ENCODE measurements around the gene DNAJC5.

Gene DNAJC5

GRCh38 chr20:63947638-63948456 is 52.9 kb downstream of the DNAJC5 start:
- peak; percentile 1 for TF ChIP-seq CTCF (IDR thresholded peaks at IDR 0.05; ENCODE audit: low read depth, low read length, missing control alignments)
- DNase-seq (ENCODE audit: low read depth) = no peak
- no peak overlapping the region for H3K4me3 ChIP-seq (ENCODE audit: low read depth, low read length)

GRCh38 chr20:63950701-63951397 is 55.9 kb downstream of the DNAJC5 start:
- DNase-seq (ENCODE audit: low read depth) = no peak
- TF ChIP-seq CTCF (IDR thresholded peaks at IDR 0.05; ENCODE audit: low read depth, low read length, missing control alignments) = no peak
- H3K4me3 ChIP-seq (ENCODE audit: low read depth, low read length) = no peak overlapping the region

GRCh38 chr20:63951398-63952209 is 56.7 kb downstream of the DNAJC5 start:
- no peak for TF ChIP-seq CTCF (IDR thresholded peaks at IDR 0.05; ENCODE audit: low read depth, low read length, missing control alignments)
- DNase-seq (ENCODE audit: low read depth) = no peak
- H3K4me3 ChIP-seq (ENCODE audit: low read depth, low read length) = no peak overlapping the region

DNA sequence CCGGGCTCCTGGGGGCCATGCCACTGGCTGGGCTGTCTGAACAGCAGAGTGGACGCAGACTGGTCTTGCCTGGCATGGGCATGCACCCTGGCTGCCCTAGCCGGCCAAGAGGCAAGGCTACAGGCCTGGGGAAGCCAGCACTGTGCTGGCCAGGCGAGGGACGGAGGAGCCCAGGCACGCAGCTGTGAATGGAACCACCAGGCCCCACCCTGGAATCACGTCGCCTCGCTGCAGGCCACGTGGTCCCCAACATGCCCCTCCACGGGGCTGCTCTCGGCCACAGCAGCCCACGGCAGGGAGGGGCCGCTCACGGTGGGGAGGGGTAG is 57.2 kb downstream of the DNAJC5 start:
- H3K4me3 ChIP-seq (ENCODE audit: low read depth, low read length) = no peak overlapping the region
- DNase-seq (ENCODE audit: low read depth) = no peak
- no peak for TF ChIP-seq CTCF (IDR thresholded peaks at IDR 0.05; ENCODE audit: low read depth, low read length, missing control alignments)

DNA sequence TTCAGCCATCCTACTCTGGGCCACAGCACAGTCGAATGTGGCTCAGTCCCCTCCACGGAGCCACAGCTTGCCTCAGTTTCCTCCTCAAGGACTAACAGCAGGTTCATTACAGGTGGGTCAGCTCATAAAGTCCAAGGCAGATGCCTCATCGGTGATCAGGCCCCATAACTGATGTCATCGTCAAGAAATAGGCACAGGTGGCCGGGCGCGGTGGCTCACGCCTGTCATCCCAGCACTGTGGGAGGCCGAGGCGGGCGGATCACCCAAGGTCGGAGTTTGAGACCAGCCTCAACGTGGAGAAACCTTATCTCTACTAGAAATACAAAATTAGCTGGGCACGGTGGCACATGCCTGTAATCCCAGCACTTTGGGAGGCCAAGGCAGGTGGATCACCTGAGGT is 57.8 kb downstream of the DNAJC5 start:
- no peak for DNase-seq (ENCODE audit: low read depth)
- TF ChIP-seq CTCF (IDR thresholded peaks at IDR 0.05; ENCODE audit: low read depth, low read length, missing control alignments) = no peak
- no peak overlapping the region for H3K4me3 ChIP-seq (ENCODE audit: low read depth, low read length)

DNA sequence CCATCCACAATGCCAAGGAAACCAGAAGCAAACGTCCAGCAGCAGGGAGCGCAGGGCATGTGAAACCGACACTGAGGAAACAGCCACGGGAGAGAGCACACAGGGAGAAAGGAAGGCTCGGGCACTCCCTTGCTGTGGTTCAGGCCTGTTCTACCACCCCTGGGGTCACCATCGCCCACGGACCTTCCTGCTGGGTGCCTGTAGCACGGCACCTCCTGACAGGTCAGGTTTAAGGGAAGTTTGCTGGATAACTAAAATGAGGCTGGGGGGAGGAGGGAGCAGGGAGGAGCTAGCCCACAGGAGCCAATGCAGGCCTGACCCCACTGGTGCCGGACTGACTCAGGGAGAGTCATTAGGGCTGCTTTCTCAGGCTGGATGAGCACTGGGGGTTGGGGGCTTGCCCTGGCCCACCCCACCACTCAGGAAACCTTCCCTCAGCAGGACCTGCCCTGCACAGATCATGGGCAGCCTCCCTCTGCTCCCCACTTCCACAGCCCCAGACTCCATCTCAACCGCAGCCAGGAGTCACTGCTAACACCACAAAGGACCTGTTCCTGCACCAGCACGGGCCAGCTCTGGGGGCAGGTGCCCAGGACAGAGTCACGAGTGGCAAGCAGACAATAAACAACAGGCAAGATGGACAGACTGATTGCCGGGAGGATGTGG is 59.0 kb downstream of the DNAJC5 start:
- H3K4me3 ChIP-seq (ENCODE audit: low read depth, low read length) = no peak overlapping the region
- TF ChIP-seq CTCF (IDR thresholded peaks at IDR 0.05; ENCODE audit: low read depth, low read length, missing control alignments) = no peak
- DNase-seq (ENCODE audit: low read depth) = no peak
